ENCODE measurements around the gene SPTBN1. TPM values are rescaled to one million over a fixed set of nuclear protein-coding genes. Genes with fewer than 3 reads are reported as not detected.
A peak's percentile ranks its signal among the peaks of the same experiment; 100 is the strongest.

The SPTBN1 gene
- total RNA-seq, 1 donor from 2014 or later = 320 TPM

GRCh38 chr2:54649191-54649590 is 193.1 kb downstream of the SPTBN1 start:
- no peak for DNase-seq (ENCODE audit: low spot score)

GRCh38 chr2:54649633-54650032 is 193.5 kb downstream of the SPTBN1 start:
- no peak for DNase-seq (ENCODE audit: low spot score)

- DNase-seq (ENCODE audit: low spot score) = no peak
Measured at GRCh38 chr2:54650612-54651011, 194.5 kb downstream of the SPTBN1 start.

GRCh38 chr2:54651291-54651690 is 195.2 kb downstream of the SPTBN1 start:
- DNase-seq (ENCODE audit: low spot score) = no peak

GRCh38 chr2:54652540-54652939 is 196.4 kb downstream of the SPTBN1 start:
- peak; percentile 35 for DNase-seq (ENCODE audit: low spot score)

GRCh38 chr2:54653572-54654204 is 197.6 kb downstream of the SPTBN1 start:
- no peak for DNase-seq (ENCODE audit: low spot score)

GRCh38 chr2:54655046-54655809 is 199.1 kb downstream of the SPTBN1 start:
- DNase-seq (ENCODE audit: low spot score) = no peak

- DNase-seq (ENCODE audit: low spot score) = no peak
Measured at GRCh38 chr2:54656863-54657262, 200.7 kb downstream of the SPTBN1 start.

GRCh38 chr2:54657664-54658083 is 201.5 kb downstream of the SPTBN1 start:
- peak; percentile 19 for DNase-seq (ENCODE audit: low spot score)

GRCh38 chr2:54658564-54659071 is 202.5 kb downstream of the SPTBN1 start:
- DNase-seq (ENCODE audit: low spot score) = no peak

- no peak for DNase-seq (ENCODE audit: low spot score)
Measured at GRCh38 chr2:54659527-54659926, 203.4 kb downstream of the SPTBN1 start.

- DNase-seq (ENCODE audit: low spot score) = no peak
Measured at GRCh38 chr2:54660752-54661151, 204.6 kb downstream of the SPTBN1 start.

- DNase-seq (ENCODE audit: low spot score) = no peak
Measured at GRCh38 chr2:54663424-54664030, 207.4 kb downstream of the SPTBN1 start.

GRCh38 chr2:54664238-54664786 is 208.2 kb downstream of the SPTBN1 start:
- DNase-seq (ENCODE audit: low spot score) = no peak

GRCh38 chr2:54665436-54665856 is 209.3 kb downstream of the SPTBN1 start:
- DNase-seq (ENCODE audit: low spot score) = peak; percentile 47

GRCh38 chr2:54666131-54666633 is 210.1 kb downstream of the SPTBN1 start:
- DNase-seq (ENCODE audit: low spot score) = peak; percentile 91

GRCh38 chr2:54666634-54667265 is 210.6 kb downstream of the SPTBN1 start:
- DNase-seq (ENCODE audit: low spot score) = peak; percentile 66

- no peak for DNase-seq (ENCODE audit: low spot score)
Measured at GRCh38 chr2:54667266-54667639, 211.1 kb downstream of the SPTBN1 start.

GRCh38 chr2:54667726-54668650 is 211.9 kb downstream of the SPTBN1 start:
- DNase-seq (ENCODE audit: low spot score) = no peak

- DNase-seq (ENCODE audit: low spot score) = no peak
Measured at GRCh38 chr2:54668711-54669110, 212.6 kb downstream of the SPTBN1 start.

All from umbilical cord (tissue), 2 donors.